GM10266 (cell line): Measurements from ENCODE around the gene STX8.

Source experiments
- DNase-seq: peaks from one replicate; pipeline ENCODE4 v3.0.0; 2012; ENCODE audit errors: extremely low spot score
- TF ChIP-seq, protein P1 (sequence below): IDR thresholded peaks from 2 replicates; pipeline ENCODE4 v1.5.1; 2012; ENCODE audit warnings: mild to moderate bottlenecking, low read depth; ENCODE audit not compliant: control insufficient read depth, insufficient read depth; ENCODE audit errors: missing control alignments

STX8 gene

DNA sequence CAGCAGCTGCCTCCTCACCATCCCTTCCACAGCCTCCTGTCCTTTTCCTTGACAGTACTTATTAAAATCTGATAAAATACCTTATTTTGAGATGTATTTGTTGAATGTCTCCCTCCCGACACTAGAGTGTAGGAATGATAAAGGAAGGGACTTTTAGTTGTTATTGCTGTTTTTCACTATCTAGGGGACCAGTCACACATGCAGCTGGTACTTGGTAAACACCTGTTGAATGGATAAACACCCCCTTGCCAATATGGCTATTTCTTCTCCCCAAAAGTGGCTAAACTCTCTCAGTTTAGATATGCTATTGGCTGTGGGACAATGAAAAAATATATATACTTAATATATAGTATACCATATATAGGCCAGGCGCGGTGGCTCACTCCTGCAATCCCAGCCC lies 96.7 kb downstream of the STX8 start:
- TF ChIP-seq, protein P1, sequence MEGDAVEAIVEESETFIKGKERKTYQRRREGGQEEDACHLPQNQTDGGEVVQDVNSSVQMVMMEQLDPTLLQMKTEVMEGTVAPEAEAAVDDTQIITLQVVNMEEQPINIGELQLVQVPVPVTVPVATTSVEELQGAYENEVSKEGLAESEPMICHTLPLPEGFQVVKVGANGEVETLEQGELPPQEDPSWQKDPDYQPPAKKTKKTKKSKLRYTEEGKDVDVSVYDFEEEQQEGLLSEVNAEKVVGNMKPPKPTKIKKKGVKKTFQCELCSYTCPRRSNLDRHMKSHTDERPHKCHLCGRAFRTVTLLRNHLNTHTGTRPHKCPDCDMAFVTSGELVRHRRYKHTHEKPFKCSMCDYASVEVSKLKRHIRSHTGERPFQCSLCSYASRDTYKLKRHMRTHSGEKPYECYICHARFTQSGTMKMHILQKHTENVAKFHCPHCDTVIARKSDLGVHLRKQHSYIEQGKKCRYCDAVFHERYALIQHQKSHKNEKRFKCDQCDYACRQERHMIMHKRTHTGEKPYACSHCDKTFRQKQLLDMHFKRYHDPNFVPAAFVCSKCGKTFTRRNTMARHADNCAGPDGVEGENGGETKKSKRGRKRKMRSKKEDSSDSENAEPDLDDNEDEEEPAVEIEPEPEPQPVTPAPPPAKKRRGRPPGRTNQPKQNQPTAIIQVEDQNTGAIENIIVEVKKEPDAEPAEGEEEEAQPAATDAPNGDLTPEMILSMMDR = no peak
- no peak for DNase-seq

DNA sequence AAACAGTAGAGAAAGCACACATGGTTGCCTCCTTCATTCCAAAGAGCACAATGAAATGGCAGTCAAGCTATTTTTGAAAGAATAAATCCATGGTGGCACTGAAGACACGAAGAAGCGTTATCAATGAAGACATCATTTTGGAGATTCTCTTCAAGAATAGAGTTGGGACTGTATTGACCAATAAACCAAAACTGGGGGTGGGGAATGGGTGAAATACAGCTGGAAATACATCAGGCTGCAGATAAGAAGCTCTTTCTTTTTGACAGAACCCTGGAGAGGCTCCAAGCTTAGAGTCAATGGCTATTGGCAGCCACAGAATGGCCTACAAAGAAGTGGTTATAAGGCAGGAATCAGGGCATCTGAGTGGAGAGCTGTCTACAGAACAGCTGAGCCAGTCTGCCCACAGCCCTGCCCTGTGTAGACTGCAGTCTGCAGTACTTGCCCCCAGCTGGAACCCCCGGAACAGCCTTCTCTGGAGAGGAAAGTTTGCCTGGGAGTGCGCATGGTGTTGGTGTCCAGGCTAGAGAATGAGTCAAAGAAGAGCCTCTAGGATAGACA lies 100.4 kb downstream of the STX8 start:
- TF ChIP-seq, protein P1 = no peak

DNA sequence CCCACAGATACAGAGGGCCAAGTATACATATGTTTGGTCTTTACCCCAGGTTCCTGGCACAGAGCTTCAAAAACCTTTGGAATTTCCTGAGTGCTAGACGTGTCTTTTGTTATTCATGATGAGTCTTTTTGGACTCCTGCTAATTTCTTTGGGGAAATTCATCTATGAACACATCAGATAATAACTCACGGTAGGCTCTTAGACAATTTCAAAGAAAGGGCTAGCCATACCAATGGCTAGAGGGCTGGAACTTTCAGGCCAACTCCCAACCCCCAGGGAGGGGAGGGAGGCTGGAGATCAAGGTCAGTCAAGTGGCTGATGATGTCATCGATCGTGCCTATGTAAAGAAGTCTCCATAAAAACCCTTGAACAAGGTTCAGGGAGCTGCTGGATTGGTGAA lies 101.9 kb downstream of the STX8 start:
- DNase-seq = no peak
- TF ChIP-seq, protein P1 = no peak

More for the DNA sequence above, 100.4 kb downstream of the STX8 start:
- DNase-seq = no peak

DNA sequence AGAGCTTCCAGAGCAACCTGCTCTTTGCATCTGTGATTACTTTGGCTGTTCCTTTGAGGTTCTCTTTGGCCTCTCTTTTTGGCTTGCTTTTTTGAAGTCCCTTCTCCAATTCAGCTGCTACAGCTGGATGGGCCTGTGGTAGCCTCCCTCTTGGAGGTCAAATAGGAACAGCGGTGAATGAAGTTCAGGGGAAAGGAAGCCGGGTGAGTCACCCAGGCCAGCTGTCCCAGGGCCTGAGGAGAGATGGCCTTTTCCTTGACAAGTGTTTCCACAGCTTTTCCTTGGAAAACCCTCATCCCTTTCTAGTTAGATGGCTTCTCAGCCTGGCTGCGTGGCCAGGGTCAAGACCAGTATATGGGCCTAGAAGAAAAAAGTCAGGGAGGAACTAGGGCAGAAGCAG lies 103.1 kb downstream of the STX8 start:
- DNase-seq = no peak

DNA sequence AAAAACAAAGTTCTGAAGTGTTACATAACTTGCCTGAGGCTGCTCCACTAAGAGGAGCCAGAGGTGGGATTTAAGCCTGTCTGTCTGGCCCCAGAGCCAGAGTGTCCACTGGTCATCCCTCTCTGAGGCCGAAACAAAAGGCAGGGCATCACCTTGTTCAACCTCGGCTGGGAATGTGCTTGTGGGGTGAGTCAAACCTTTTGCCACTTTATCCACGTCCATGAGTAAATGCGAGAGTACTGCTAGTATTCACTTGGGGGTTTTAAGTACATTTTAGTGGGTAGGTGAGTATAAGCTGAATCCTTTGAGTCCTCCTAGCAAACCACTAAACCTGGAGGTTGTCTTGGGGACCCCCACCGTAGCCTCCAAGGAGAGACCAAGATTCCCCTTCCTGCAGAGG lies 103.5 kb downstream of the STX8 start:
- TF ChIP-seq, protein P1 = no peak
- no peak for DNase-seq

More for the DNA sequence above, 103.1 kb downstream of the STX8 start:
- TF ChIP-seq, protein P1 = no peak

DNA sequence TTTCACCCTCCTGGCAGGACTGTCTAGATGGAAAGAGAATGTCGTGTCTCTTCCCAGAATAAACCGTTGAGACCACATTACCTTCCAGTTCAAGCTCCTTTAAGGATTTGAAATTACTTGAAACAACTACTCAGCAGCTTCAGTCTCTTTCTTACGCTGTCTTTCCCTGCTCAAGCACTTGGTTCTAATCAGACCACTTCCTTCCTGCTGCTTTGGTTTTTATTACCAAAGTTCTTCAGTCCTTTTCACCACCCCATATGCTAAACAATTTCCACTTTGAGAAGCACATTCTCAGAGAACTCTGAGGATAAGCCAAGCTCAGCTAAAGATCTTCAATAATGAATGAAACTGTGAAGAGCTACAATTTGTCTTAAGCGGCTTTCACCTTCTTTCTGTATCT lies 105.4 kb downstream of the STX8 start:
- TF ChIP-seq, protein P1 = no peak
- DNase-seq = no peak

DNA sequence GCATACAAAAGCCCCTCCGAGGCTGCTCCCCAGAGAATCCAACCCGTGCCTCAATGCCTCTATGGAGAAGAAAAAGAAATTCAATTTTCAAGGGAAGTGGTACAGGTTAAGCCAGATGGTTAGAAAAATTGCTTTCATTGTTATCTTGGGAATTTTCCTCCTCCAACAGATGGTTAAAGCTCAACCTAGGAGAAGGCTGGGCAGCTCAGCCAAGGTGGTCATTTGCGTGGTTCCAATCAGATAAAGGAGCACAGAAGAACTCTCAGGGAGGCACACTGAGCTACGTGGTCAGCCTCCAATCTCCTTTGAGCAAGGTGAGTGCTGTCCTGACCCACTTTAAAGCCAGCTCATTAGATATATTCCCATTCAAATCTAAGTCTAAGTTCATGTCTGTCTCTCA lies 106.7 kb downstream of the STX8 start:
- TF ChIP-seq, protein P1 = no peak
- no peak for DNase-seq
